Gastroesophageal sphincter (tissue), 4 donors: ENCODE results near the gene CHI3L1. TPM values are rescaled to one million over a fixed set of nuclear protein-coding genes. Genes with fewer than 3 reads are reported as not detected.

ENCODE experiments used
- ATAC-seq: fragments of 150-250 bp; one replicate; pipeline ENCODE4 v1.9.1; 2016; ENCODE audit warnings: mild to moderate bottlenecking, moderate library complexity
- H3K27ac ChIP-seq, 4 donors: fragments of 200-600 bp; sonication (generic) in 3 of 4; 1 replicate in 3 of 4; 2 replicates in 1 of 4; pipeline ENCODE4 v1.5.1; 2016 to 2019
- H3K27me3 ChIP-seq: fragments of 200-600 bp; sonication (generic); one replicate; pipeline ENCODE4 v1.5.1; 2019
- H3K36me3 ChIP-seq, 2 donors: fragments of 200-600 bp; sonication (generic); one replicate each; pipeline ENCODE4 v1.5.1; 2019; ENCODE audit warnings: control low read depth in 1 of 2
- H3K4me1 ChIP-seq, 3 donors: fragments of 200-600 bp; sonication (generic); 1 replicate in 2 of 3; 2 replicates in 1 of 3; pipeline ENCODE4 v1.5.1; 2016 to 2019; ENCODE audit warnings: control low read depth in 2 of 3
- H3K4me3 ChIP-seq, 2 donors: fragments of 200-600 bp; sonication (generic); one replicate each; pipeline ENCODE4 v1.5.1; 2019; ENCODE audit warnings: mild to moderate bottlenecking in 1 of 2, moderate library complexity in 1 of 2
- H3K9me3 ChIP-seq, 3 donors: fragments of 200-600 bp; sonication (generic); one replicate each; pipeline ENCODE4 v1.5.1; 2017 to 2019; ENCODE audit warnings: control low read depth in 2 of 3
- EP300 ChIP-seq: sonication (generic); formaldehyde crosslinking; IDR thresholded peaks from one replicate; pipeline ENCODE4 v1.6.1; 2017; ENCODE audit warnings: antibody characterized with exemption, mild to moderate bottlenecking
- POLR2A ChIP-seq, 2 donors: fragments of 450-650 bp; IDR thresholded peaks; one replicate each; pipeline ENCODE4 v1.6.1; 2017; ENCODE audit warnings: antibody characterized with exemption in 2 of 2, mild to moderate bottlenecking in 2 of 2, moderate library complexity in 1 of 2
- POLR2AphosphoS5 ChIP-seq: sonication (generic); formaldehyde crosslinking; IDR thresholded peaks from one replicate; pipeline ENCODE4 v1.6.1; 2017; ENCODE audit warnings: antibody characterized with exemption
- WGBS, 2 donors: methylation state at CpG; one replicate each; pipeline ENCODE4 v1.1.5; 2018; ENCODE audit warnings: low coverage in 1 of 2; 5-methylcytosine and 5-hydroxymethylcytosine counted together
- total RNA-seq, 4 donors: library from RNA; depleted of rRNA; stranded (reverse); fragments of >200 nt; gene quantifications; one replicate each; pipeline ENCODE4 v1.1.0, GENCODE V29; 2016
- TF ChIP-seq, protein P1 (sequence below), 4 experiments: fragments of 200-600 bp in 2 of 4; fragments of 450-650 bp in 2 of 4; sonication (generic) in 1 of 4; IDR thresholded peaks; one replicate each; pipeline ENCODE4 v1.5.1; 2017 to 2019; ENCODE audit warnings: antibody characterized with exemption in 4 of 4, mild to moderate bottlenecking in 2 of 4, moderate library complexity in 2 of 4

CHI3L1 gene
- total RNA-seq, 4 donors from 2014 or later, result 3.4 to 5.4 (median 5.0) TPM; not detected in 1

DNA sequence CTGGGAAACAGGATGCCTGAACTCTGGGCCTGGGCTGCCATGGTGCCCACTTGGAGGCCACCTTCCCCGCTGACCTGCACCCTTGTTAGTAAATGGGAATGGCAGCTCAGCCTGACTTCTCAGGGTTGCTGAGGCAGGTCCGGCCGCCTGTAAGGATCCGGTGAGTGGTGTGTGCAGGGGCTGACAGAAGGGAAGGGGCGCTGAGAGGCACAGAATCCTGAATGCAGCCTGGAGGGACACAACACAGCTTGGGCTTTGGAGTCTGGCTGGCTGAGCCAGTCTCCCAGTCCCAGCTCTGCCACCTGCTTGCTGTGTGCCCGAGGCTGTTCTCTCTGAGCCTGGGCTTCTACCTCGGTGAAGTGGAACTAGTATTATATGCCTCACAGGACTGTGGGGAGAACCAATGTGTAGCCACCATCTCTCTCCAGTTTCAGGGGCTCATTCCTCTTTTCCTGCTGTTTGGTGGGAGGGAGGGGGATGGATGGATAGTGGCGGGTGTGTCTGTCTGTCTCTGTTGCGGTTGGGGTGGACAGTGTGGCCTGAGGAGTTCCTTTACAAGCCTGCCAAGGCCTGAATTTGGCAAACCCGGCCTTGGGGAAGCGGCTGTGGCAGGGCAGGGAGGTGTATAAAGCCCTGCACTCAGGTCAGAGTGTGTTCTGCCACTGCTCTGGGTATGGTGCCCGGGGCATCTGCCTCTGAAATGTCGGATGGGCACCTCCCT is 41.0 kb downstream of the CHI3L1 start:
- 93 to 95% methylated on average over 3 to 4 of the region's 13 CpGs for WGBS, 2 donors
- peaks cover 4% of the 10 kb centered on the region for H3K27me3 ChIP-seq

DNA sequence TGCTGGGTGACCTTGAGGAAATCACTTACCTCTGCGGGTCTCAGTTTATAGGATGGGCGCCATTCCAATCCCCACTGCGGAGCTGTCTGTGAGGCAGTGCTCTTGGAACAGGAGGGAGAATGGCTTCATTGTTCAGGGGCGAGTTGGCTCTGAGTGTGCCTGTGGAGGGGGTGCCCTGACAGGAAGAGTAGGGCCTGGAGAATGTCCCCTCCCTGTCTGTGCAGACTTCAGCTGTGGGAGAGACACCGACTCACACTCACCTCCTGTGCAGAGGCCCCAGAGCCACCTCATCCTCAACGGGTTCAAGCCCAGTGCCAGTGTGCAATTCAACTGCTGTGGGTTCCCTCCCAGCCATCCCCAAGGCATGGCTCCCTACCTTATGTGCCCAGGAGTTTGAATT is 41.8 kb downstream of the CHI3L1 start:
- ATAC-seq, result no peak
- Histone ChIP-seq H3K27ac (no peak overlapping the region), H3K36me3 (no peaks in the 10 kb centered on the region), H3K9me3 (no peaks in the 10 kb centered on the region), H3K4me3 (no peak overlapping the region), H3K27me3 (peaks cover 4% of the 10 kb centered on the region), H3K4me1 (no peaks in the 10 kb centered on the region)
- WGBS, 2 donors, result 60% methylated on average over 1 of the region's 6 CpGs; no CpG with 5 or more reads in 1 of the 2 donors
- TF ChIP-seq POLR2A (IDR thresholded peaks at IDR 0.05) (no peak), POLR2AphosphoS5 (no peak), EP300 (no peak)
- TF ChIP-seq, protein P1, sequence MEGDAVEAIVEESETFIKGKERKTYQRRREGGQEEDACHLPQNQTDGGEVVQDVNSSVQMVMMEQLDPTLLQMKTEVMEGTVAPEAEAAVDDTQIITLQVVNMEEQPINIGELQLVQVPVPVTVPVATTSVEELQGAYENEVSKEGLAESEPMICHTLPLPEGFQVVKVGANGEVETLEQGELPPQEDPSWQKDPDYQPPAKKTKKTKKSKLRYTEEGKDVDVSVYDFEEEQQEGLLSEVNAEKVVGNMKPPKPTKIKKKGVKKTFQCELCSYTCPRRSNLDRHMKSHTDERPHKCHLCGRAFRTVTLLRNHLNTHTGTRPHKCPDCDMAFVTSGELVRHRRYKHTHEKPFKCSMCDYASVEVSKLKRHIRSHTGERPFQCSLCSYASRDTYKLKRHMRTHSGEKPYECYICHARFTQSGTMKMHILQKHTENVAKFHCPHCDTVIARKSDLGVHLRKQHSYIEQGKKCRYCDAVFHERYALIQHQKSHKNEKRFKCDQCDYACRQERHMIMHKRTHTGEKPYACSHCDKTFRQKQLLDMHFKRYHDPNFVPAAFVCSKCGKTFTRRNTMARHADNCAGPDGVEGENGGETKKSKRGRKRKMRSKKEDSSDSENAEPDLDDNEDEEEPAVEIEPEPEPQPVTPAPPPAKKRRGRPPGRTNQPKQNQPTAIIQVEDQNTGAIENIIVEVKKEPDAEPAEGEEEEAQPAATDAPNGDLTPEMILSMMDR (IDR thresholded peaks at IDR 0.05), result no peak

More for the DNA sequence above, 41.0 kb downstream of the CHI3L1 start:
- no peak for ATAC-seq
- H3K4me3 ChIP-seq, result no peak overlapping the region
- TF ChIP-seq, protein P1 (IDR thresholded peaks at IDR 0.05), result no peak
- no peak for TF ChIP-seq POLR2AphosphoS5
- no peak for TF ChIP-seq POLR2A (IDR thresholded peaks at IDR 0.05)
- TF ChIP-seq EP300, result no peak
- H3K36me3 ChIP-seq, result no peaks in the 10 kb centered on the region
- no peak overlapping the region for H3K27ac ChIP-seq
- no peaks in the 10 kb centered on the region for H3K9me3 ChIP-seq
- H3K4me1 ChIP-seq, result no peaks in the 10 kb centered on the region

DNA sequence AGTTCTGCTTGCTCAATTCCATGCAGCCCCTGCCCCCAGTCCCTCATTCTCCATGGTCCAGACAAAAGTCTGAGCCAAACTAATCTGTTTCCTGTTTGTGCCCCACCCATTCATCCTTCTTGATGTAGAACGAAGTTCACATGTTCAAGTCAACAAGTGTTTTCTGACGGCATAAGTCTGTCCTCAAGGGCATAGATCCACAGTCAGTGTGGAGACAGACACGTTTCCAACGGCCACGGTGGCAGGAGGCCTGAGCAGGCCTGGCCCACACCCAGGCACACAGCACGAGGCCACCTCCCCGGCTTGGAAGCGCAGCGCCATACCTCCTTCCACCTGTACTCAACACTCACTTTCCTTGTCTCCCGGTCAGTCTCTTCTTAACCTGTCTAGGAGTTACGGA is 42.9 kb downstream of the CHI3L1 start:
- no peak for ATAC-seq
- Histone ChIP-seq H3K27me3 (peaks cover 4% of the 10 kb centered on the region), H3K4me1 (no peaks in the 10 kb centered on the region), H3K9me3 (no peaks in the 10 kb centered on the region), H3K36me3 (no peaks in the 10 kb centered on the region), H3K4me3 (no peak overlapping the region), H3K27ac (no peak overlapping the region)
- TF ChIP-seq EP300 (no peak), POLR2AphosphoS5 (no peak), POLR2A (IDR thresholded peaks at IDR 0.05) (no peak)
- TF ChIP-seq, protein P1 (IDR thresholded peaks at IDR 0.05), result no peak
- 33 to 85% methylated on average over 1 to 6 of the region's 11 CpGs for WGBS, 2 donors

DNA sequence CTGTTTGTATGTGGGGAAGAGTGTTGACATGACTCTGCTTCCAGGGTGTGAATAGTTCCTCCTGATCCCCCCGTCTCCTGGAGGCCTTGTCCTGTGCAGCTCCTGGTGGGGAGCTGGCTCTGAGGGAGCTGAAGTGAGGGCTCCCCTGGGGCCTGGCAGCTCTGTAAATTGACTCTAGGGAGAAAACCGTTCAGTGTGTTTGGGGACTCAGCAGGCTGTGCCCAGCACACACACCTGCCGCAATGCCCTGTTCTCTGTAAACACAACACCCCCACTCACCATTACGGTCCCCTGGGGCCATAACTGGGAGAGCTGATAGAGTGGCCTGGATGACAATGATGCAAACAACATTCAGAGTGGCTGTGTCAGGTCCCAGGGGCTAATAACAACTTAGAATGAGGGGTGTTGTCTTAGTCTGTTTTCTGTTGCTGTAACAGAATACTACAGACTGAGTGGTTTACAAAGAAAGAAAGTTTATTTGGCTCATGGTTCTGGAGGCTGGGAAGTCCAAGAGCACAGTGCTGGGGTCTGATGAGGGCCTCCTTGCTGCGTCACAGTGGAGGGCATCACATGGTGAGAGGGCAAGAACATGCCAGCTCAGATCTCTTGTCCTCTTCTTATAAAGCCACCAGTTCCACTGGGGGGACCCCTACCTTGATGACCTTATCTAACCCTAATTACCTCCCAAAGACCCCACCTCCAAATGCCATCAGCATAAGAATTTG is 43.7 kb downstream of the CHI3L1 start:
- Histone ChIP-seq H3K4me3 (no peak overlapping the region), H3K27ac (no peak overlapping the region)
- TF ChIP-seq EP300 (no peak), POLR2AphosphoS5 (no peak), POLR2A (IDR thresholded peaks at IDR 0.05) (no peak)
- TF ChIP-seq, protein P1 (IDR thresholded peaks at IDR 0.05), result no peak

More for the DNA sequence above, 43.7 kb downstream of the CHI3L1 start:
- H3K4me1 ChIP-seq, result no peaks in the 10 kb centered on the region
- no peaks in the 10 kb centered on the region for H3K9me3 ChIP-seq
- H3K36me3 ChIP-seq, result no peaks in the 10 kb centered on the region
- H3K27me3 ChIP-seq, result peaks cover 4% of the 10 kb centered on the region
- ATAC-seq, result no peak
- WGBS, 2 donors, result 83% methylated on average over 1 of the region's 5 CpGs; no CpG with 5 or more reads in 1 of the 2 donors
